Loucy (cell line): Measurements from ENCODE around the gene RTRAF.

Source experiments
- H2AFZ ChIP-seq: fragments of 200-600 bp; sonication (generic); 2 replicates; pipeline ENCODE4 v1.6.0; 2016; ENCODE audit warnings: antibody characterized with exemption, mild to moderate bottlenecking, low read length, moderate library complexity
- H3F3A ChIP-seq: fragments of 200-600 bp; 2 replicates; pipeline ENCODE4 v1.6.0; 2016; ENCODE audit warnings: antibody characterized with exemption, low read depth, mild to moderate bottlenecking
- H3K27me3 ChIP-seq: fragments of 200-600 bp; sonication (generic); 2 replicates; pipeline ENCODE4 v1.6.1; 2014; ENCODE audit warnings: low read length, mild to moderate bottlenecking; ENCODE audit not compliant: insufficient read depth, poor library complexity, severe bottlenecking
- H3K36me3 ChIP-seq: fragments of 200-600 bp; sonication (generic); 2 replicates; pipeline ENCODE4 v1.6.1; 2016; ENCODE audit warnings: low read length; ENCODE audit not compliant: insufficient read depth
- H3K4me1 ChIP-seq: fragments of 200-600 bp; sonication (generic); 2 replicates; pipeline ENCODE4 v1.5.1; 2014; ENCODE audit warnings: low read length, mild to moderate bottlenecking; ENCODE audit not compliant: insufficient read depth, poor library complexity, severe bottlenecking
- H3K4me2 ChIP-seq: fragments of 200-600 bp; sonication (generic); 2 replicates; pipeline ENCODE4 v1.6.0; 2014; ENCODE audit warnings: antibody characterized with exemption, low read length, low read depth, mild to moderate bottlenecking; ENCODE audit not compliant: poor library complexity, severe bottlenecking
- H3K4me3 ChIP-seq: fragments of 200-600 bp; sonication (generic); 2 replicates; pipeline ENCODE4 v1.5.1; 2014; ENCODE audit warnings: low read length, mild to moderate bottlenecking, mixed read lengths; ENCODE audit not compliant: poor library complexity, severe bottlenecking
- H3K79me2 ChIP-seq: fragments of 200-600 bp; sonication (generic); 2 replicates; pipeline ENCODE4 v1.6.1; 2014; ENCODE audit warnings: low read length; ENCODE audit not compliant: insufficient read depth
- H3K9ac ChIP-seq: fragments of 200-600 bp; sonication (generic); 2 replicates; pipeline ENCODE4 v1.6.0; 2014; ENCODE audit warnings: mild to moderate bottlenecking, low read depth, low read length, moderate library complexity; ENCODE audit not compliant: poor library complexity, severe bottlenecking
- H3K9me2 ChIP-seq: fragments of 200-600 bp; sonication (generic); replicated peaks from 2 replicates; pipeline ENCODE4 v1.6.1; 2016; ENCODE audit warnings: low read depth, low read length, mixed read lengths
- H3K9me3 ChIP-seq: fragments of 200-600 bp; sonication (generic); 2 replicates; pipeline ENCODE4 v1.6.1; 2014; ENCODE audit warnings: mild to moderate bottlenecking, antibody characterized with exemption, low read length, low read depth; ENCODE audit not compliant: insufficient read depth
- H4K20me1 ChIP-seq: fragments of 200-600 bp; sonication (generic); 2 replicates; pipeline ENCODE4 v1.6.0; 2014; ENCODE audit warnings: antibody characterized with exemption, low read length, mild to moderate bottlenecking; ENCODE audit not compliant: insufficient read depth, poor library complexity, severe bottlenecking
- CTCF ChIP-seq: fragments of 200-600 bp; sonication (generic); conservative IDR thresholded peaks from 2 replicates; pipeline ENCODE4 v1.5.1; 2014; ENCODE audit warnings: mild to moderate bottlenecking, antibody characterized with exemption, low read length
- EZH2phosphoT487 ChIP-seq: fragments of 200-600 bp; IDR thresholded peaks from 2 replicates; pipeline ENCODE4 v1.6.1; 2018; ENCODE audit warnings: antibody characterized with exemption, mild to moderate bottlenecking, moderate library complexity, borderline replicate concordance

Gene RTRAF

GRCh38 chr14:52002542-52002941 lies 13.2 kb downstream of the RTRAF start:
- Histone ChIP-seq H3K9me2 (no peaks in the 10 kb centered on the region), H3K9me3 (no peaks in the 10 kb centered on the region), H3K4me2 (no peak overlapping the region), H3K36me3 (peaks cover 99% of the 10 kb centered on the region), H2AFZ (no peak overlapping the region), H3K4me3 (no peak overlapping the region), H3F3A (no peaks in the 10 kb centered on the region), H3K79me2 (peaks cover 17% of the 10 kb centered on the region), H4K20me1 (peaks cover 14% of the 10 kb centered on the region), H3K27me3 (no peaks in the 10 kb centered on the region), H3K9ac (no peak overlapping the region), H3K4me1 (no peaks in the 10 kb centered on the region)
- TF ChIP-seq CTCF, result no peak
- TF ChIP-seq EZH2phosphoT487, result no peak

- H3K36me3 ChIP-seq, result peaks cover 99% of the 10 kb centered on the region
- H3K79me2 ChIP-seq, result peaks cover 14% of the 10 kb centered on the region
- H3K4me2 ChIP-seq, result no peak overlapping the region
- peaks cover 9% of the 10 kb centered on the region for H4K20me1 ChIP-seq
- H3K27me3 ChIP-seq, result no peaks in the 10 kb centered on the region
- H3F3A ChIP-seq, result no peaks in the 10 kb centered on the region
- H3K4me1 ChIP-seq, result no peaks in the 10 kb centered on the region
- no peak overlapping the region for H3K4me3 ChIP-seq
- no peak overlapping the region for H3K9ac ChIP-seq
- H3K9me3 ChIP-seq, result no peaks in the 10 kb centered on the region
- H3K9me2 ChIP-seq, result no peaks in the 10 kb centered on the region
- no peak for TF ChIP-seq CTCF
- no peak for TF ChIP-seq EZH2phosphoT487
- no peak overlapping the region for H2AFZ ChIP-seq
These were observed 14.0 kb downstream of the RTRAF start for GRCh38 chr14:52003324-52003723.

GRCh38 chr14:52005625-52006024 lies 16.3 kb downstream of the RTRAF start:
- H3K4me3 ChIP-seq, result no peak overlapping the region
- peaks cover 100% of the 10 kb centered on the region for H3K36me3 ChIP-seq
- no peaks in the 10 kb centered on the region for H3K9me2 ChIP-seq
- H3K4me2 ChIP-seq, result no peak overlapping the region
- H3K9ac ChIP-seq, result no peak overlapping the region
- H3K27me3 ChIP-seq, result no peaks in the 10 kb centered on the region
- no peaks in the 10 kb centered on the region for H3F3A ChIP-seq
- H4K20me1 ChIP-seq, result no peaks in the 10 kb centered on the region
- H3K4me1 ChIP-seq, result no peaks in the 10 kb centered on the region
- H3K9me3 ChIP-seq, result no peaks in the 10 kb centered on the region
- TF ChIP-seq EZH2phosphoT487, result no peak
- TF ChIP-seq CTCF, result no peak
- peaks cover 5% of the 10 kb centered on the region; the same call in 1 of the 2 replicates for H3K79me2 ChIP-seq
- no peak overlapping the region for H2AFZ ChIP-seq
